Prostate gland (tissue), 2 donors: ENCODE data around the gene EQTN.

Source experiments
- CTCF ChIP-seq, 4 experiments: fragments of 200-600 bp in 2 of 4; fragments of 450-650 bp in 2 of 4; sonication (generic) in 2 of 4; IDR thresholded peaks; 1 replicate in 3 of 4; 2 replicates in 1 of 4; pipeline ENCODE4 v1.5.1; 2016 to 2019; ENCODE audit warnings: antibody characterized with exemption in 4 of 4, mild to moderate bottlenecking in 2 of 4, moderate library complexity in 2 of 4
- POLR2A ChIP-seq: fragments of 450-650 bp; IDR thresholded peaks from one replicate; pipeline ENCODE4 v1.6.1; 2016; ENCODE audit warnings: antibody characterized with exemption, mild to moderate bottlenecking
- POLR2AphosphoS5 ChIP-seq: sonication (generic); formaldehyde crosslinking; IDR thresholded peaks from one replicate; pipeline ENCODE4 v1.6.1; 2017; ENCODE audit warnings: antibody characterized with exemption

- TF ChIP-seq POLR2AphosphoS5 (no peak), CTCF (IDR thresholded peaks at IDR 0.05) (no peak), POLR2A (no peak)
Measured at GRCh38 chr9:27291292-27291691, 5.7 kb downstream of the EQTN start.
